Stimulated activated CD8-positive, alpha-beta memory T cell treated with anti-CD3 and anti-CD28 coated beads, Interleukin-7, amount 100 ng/mL, for 1 hour (primary cell): ENCODE data around the gene PCNX2.

ENCODE experiments used
- DNase-seq, 2 donors: peaks; one replicate each; pipeline ENCODE4 v3.0.0-alpha.2; 2020; ENCODE audit warnings: low read depth in 2 of 2

PCNX2 gene

DNA sequence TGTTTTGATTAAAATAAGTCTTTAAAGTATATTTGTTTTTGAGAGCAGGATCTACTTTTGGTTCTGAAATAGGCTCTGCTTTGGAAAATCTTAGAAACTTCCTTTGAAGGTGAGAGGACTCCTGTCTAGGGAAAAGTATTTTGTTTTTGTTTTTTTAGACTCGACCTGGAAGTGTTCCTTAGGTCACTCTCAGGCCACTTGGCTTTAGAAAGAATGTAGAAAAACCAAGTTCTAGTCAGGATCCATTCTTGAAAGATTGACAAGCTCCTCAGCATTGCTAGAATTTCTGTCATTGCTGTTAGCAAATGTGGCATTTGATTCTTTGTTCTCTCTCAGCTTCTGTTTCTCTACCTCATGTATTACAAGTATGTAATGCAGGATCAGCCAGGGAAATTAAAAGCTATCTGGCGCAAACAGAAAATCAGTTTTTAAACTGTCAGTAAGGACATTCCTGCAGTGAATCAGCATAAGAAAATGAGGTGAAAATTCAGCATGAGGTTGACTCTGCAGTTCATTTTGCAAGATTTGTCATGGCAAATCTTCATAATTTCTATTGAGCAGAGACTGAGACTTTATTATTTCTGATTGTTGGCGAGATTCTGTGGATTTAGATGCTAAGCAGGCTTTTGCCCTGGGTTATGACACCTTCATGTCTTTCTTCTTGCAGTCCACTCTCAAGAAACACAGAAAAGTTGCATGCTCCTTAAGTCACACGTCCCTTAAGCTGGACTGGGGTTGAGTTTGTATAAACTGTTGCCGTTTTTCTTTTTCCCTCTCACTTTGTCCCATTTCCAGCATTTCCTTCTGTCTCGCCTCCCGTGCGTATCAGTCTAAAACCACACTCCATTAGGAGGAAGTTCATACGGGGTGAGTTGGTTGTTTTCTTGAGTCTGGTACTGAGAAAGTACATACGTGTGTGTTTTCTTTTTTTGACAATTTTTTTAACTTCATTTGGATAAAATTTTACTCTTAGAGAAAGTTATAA is 332.5 kb downstream of the PCNX2 start:
- DNase-seq = no peak

DNA sequence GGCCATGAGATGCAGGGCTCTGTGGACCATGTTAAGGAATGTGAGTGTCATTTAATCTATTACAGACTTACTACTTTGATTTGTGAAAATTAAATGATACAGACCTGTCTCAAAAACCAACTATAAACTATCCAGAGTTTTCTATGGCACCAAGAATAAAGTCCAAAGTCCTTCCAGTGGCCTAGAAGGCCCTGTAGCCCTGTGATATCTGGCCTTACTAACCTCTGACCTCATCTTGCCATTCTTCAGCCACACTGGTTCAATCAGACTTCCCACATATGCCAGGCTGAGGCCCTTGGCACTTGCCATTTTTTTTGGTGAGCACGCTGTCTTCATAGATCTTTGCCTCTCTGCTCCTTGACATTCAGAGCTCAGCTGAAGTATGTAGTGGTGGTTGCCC is 337.5 kb downstream of the PCNX2 start:
- DNase-seq = no peak

DNA sequence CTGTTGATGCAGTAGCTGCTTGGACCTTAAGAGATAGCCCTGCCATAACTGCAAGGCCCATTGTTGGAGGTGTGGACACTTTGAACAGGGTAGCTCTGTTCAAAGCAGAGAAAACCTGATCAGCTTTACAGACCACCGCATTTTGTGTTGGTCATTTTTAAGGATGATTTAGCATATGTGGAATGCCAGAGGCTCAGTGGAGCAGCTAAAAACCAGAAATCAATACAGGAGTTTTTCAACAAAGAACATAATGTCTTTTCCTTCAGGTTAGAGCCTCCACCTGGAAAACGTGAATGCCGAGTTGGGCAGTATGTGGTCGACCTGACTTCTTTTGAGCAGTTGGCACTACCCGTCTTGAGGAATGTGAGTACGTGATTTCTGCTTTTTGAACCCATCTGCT is 339.4 kb downstream of the PCNX2 start:
- DNase-seq = no peak

DNA sequence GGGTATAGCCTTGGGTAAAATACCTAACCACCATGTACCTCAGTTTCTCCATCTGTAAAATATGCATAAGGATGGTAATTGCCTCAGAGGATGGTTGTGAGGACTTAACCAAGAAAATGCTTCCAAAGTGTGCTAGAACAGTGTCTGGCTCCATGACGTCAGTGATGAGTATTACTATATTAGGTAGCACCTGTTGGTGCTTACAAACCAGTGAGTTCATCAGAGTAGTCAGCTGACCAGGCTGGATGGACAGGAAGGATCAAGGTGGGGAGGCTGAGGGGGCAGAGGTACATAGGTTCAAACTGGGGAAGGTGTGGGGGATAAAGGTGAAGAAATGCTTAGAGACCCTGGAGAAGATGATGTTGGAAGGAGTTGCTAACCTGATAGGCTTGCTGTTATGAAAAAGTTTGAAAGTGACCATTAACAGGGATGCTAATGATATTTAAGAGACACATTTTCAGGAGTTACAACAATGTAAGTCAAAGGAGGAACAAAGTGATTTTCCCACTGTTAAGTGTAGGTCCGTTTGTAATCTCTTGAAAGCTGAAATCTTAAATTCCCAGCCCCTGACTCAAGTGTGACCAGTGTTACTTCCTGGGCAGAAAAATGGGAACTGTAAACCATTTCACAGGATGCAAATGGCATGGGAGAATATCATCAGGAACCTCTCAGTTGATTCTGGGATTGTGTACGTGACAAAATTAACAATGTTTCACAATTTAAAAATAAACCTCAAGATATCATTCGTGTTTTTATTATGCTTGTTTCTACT is 340.7 kb downstream of the PCNX2 start:
- no peak for DNase-seq

DNA sequence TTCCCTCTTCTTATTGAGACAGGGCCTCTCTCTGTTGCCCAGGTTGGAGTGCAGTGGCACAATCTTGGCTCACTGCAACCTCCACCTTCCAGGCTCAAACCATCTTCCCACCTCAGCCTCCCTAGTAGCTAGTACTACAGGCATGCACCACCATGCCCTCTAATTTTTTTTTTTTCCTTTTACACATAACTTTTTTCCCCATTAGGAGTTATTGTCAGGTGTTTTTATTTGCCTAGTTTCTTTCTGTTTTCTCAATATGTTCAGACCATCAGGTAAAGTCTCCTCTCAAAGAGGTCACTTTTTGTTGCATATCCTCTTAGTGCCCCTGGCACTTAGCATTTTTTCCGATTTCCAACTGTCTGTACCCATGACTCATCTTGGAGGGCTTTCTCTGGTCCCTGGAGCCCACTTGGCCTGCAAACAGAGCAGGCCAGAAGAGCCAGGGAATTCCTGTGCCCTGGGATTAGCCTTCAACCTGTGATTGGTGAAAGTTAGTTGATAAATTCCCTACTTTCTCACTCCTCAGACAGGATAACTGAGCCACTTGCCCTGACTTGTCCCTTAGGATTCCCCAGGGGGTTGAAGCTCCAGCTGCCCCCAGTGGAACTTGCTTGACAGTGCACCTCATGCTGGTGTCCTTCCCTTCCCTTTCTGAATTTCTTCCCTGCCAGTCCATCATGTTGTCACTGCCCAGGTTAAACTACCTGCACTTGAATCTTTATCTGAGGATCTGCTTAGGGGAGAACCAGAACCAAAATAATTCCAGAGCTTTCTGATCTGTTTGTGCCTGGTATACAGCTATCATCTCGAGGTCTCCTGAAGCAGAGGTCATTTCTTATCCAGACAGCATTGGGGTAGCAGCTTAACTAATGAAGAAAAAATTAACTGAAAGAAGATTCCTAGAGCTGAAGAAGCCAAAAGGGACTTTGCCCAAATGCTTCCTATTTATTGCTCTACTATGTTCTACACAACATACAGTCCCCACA is 342.7 kb downstream of the PCNX2 start:
- no peak for DNase-seq

DNA sequence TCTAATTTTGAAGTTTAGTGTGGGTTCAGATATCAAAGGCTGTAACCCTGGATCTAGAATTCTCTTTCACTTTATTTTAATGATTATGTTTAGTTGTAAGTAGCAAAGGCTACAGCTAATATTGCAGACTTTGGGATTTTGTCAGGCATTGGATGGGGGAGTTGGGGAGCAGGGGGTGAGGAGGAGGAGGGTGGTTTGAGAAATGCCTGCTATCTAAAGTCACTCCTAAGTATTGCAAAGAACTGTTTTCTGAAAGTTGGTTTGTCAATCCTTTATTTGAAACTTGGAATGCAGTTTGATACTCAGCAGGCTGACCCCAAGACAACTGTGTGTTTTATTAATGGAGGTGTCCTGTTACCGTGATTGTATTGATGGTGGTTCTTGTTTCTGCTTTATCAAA is 343.9 kb downstream of the PCNX2 start:
- DNase-seq = no peak

DNA sequence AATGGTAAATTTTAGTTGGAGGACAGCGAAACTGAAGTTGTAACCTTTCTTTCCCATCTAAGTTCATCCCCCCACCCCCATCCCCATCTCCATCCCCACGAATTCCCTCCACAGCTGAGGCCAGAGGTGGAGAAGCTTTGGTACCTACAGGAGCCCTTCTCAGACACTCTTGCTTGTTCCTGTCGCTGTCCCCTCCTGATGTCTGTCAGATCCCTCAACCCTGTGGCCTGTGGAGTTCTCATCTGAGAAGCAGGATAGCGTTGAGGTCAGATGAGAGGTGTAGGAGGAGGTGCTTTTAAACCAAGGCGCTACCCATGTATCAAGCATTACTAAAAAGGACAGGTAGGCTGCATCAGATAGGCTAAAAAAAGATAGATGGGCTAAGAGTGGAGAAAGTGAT is 344.3 kb downstream of the PCNX2 start:
- no peak for DNase-seq

DNA sequence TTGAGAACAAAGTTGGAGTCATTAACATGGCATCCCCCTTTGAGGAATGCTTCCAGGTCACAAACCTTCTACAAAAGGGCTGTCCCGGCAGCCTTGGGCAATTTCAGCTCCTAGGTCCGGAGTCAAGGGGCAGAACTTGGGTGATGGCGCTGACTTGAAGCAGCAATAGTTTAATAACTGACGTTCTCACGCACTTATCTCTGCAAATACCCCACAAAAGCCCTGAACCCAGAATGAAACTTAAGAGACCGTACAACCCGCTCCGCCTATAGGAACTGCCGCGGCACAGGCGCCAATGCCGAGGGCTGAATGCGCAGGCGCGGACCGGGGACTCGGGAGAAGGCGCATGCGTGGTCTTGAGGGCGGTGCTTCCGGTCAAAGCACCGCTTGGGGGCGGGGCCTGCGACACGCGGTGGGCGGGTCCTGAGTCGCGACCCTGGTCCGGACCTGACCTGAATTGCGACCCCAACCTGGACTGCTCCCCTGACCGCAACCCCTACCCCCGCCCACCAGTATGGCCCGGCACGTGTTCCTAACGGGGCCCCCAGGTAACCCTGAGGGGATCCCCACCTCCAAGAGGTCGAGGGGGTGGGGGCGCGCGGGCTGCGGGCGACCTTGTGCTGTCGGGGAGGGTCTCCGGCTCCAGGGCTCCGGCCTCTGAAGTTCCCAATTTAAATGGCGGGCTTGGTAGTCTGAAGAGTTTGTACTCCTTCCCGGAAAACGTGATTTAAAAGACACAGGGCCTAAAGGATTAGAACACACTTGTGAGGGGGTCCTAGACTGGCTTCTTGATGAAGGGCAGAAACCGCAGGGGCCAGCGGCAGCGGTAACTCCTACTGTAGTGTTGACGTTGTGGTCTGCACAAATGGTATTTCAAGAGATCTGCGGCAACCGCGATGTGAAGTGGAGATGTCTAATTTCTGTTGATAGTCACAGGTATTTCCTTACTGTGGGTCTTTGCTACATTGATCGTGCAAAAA is 345.0 kb downstream of the PCNX2 start, which contains the start of gene NTPCR:
Gene NTPCR (plus strand): TSS at position 415 of the 980 bp plus-strand sequence. CDS start 100 bp downstream, at position 515.
- peak; percentile 91 to 97 for DNase-seq

DNA sequence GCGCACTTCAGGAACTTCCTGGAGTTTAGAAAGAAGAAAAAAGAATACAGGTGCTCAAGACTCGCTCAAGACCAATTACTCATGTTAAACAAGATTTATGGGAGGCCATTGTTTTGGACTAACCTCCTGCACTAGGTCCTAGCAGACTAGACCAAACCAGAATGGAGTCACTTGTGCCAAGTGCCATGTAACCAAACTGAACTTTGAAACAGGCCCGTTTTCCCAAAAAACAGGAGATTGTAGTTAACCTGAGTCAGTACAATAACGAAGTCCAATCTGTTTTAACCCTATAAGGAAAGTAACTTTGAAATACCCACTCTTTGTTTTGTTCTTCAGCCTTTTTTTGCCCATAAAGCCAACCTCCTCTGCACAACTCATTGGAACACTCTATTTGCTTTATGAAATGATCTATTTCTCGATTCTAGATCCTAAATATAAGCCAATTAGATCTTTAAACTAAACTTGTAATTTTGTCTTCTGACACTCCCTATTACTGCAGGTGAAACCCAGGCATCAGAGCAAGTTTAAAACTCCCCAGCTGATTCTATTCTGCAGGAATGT is 345.8 kb downstream of the PCNX2 start:
- no peak for DNase-seq

DNA sequence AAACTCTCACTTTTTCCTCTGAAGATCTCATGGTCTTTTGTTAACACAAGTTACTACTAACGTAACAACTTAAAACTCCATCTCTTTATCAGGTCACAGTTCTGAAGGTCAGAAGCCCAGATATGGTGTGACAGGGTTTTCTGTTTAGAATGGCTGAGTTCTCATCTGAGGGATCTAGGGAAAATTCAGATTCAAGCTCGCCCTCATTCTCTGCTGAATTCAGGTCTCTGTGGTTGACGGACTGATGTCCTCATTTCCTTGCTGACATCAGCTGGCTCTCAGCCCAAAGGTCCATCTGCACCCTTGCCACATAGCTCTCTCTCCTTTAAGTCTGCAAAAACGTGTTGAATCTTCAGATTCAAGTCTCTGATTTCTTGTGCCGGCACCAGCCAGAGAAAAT is 351.2 kb downstream of the PCNX2 start:
- no peak for DNase-seq

DNA sequence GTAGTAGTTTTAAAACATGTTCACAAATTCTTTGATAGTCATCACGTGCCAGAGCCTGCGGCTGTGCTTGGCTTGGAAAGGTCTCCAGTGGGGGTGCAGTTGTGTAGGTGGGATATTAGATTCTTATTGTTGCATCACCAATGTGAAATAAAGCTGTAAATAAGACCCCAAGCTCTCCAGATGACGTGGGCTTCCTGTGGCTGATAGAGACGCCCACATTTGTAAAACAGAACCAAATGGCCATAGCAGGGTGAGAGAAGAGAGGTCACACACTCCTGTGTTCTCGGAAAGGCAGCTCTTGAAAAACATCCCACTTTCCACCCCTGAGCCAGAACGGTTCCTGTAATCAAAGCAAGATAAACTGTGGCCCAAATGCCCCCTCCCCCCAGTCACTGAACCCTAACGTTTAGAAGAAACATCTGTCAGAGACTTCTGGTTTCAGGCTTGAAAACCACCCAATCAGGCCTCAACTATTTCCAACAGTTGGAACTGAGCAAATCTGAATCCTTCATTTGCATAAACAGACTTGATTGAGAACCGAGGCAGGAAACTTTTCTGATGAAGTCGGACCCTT is 351.8 kb downstream of the PCNX2 start:
- DNase-seq = no peak

DNA sequence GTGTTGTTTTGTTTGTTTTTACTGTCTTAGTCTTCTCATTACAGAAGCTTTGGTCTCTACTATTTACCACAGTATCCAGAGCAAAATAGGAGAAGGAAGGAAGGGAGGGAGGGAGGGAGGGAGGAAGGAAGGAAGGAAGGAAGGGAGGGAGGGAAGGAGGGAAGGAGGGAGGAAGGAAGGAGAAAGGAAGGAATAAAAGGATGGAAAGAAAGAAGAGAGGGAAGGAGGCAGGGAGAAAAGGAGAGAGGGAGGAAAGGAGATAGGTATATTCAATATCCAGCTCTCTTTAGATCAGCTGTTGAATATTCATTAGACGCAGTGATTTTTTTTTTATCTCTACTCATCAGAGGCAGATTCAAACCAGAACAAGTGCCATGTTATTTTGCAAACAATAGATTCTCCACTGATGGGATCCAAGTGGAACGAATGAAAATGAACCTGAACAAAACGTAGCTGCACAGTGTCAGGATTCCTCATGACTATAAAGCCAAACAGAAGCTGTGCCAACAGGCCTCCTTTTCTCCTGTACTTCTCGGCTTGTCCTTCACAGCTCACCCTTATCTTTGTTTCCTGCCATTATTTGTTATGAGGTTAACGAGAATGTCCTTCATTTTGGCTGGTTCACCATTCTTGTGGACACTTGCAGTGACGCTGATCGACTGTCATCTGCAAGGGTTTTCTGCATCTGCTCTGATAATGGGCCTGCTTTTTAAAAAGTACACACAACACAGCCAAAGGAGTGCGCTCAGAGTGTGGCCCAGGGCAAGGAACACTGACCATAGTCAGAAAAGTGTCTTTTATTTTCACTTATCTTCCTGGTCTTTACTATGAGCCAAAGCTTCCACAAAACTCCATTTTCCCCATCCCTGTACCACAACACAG is 352.9 kb downstream of the PCNX2 start:
- no peak for DNase-seq

DNA sequence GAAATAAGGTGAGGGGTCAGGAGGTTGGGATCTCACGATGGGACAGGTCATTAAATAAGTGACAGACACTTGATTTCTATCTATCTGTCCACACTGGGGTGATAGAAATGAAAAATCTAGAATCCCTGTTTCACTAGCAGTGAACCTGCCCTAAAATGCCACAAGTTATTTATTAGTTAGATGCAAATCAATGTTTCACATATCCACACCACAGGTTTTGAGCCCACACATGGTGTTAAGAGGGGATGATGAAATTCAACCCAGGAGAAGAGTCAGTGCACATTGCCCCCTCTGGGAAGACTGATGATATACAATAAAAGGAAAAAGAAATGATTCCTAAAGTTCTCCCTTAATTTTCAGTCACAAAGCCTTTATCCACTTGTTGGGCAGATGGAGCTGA is 355.3 kb downstream of the PCNX2 start:
- DNase-seq = no peak

DNA sequence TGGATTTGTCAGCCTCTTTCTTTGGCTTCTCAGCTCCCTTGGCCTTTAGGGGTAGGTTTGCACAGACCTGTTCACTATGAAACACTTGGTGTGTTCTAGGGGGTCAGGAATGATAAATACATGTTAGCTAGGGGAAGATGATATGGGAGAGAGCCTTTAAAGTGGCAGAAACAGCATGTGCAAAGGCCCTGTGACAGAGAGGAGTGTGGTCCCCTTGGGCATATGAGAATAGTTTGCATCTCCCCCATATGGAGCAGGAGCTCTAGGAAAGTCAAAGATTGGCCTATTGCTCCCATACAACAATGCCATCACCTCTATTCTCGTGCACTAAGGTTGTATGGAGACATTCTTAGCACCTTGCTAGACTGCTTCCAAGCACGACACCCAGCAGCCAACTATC is 355.8 kb downstream of the PCNX2 start:
- DNase-seq = no peak

DNA sequence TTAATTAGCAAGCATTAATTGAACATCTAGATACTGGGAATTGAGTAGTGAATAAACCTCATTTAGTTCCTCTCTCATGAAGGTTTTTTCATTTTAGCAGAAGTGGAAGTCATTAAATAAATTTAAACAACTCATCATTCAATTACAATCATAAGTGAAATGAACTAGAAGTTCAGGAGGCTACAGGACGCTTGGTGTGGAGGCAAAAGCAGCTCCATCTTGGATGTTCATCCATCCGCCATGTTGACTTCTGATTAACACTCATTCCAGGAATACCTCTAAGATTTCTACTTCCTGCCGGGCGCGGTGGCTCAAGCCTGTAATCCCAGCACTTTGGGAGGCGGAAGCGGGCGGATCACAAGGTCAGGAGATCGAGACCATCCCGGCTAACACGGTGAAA is 356.6 kb downstream of the PCNX2 start:
- DNase-seq = no peak

DNA sequence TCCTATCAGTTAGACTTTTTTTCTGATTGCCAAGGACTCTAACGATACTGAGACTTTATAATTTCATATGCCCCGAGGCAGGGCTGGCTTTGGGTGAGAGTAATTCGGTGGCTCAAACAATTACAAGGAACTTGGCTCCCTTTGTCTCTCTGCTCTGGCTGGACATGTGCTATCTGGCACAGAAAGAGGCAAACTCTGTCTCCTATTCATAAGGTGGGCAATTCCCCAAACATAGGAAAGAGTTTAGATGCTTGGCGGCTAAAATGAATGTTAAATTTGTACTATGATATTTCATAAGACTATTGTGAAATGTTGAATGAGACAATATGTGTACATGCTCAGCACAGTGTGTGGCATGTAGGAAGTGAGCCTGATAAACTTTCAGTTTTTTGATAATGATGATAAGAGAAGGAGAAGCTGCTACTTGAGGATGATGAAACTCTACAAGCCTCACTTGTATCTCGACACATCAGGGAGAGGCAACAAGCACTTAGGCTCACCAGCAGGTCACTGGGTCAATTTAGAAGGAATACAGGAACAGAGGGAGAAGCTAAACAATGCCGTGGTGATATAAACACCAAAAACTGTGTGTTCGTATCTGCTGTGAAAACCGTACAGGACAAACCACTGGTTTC is 357.7 kb downstream of the PCNX2 start:
- no peak for DNase-seq

DNA sequence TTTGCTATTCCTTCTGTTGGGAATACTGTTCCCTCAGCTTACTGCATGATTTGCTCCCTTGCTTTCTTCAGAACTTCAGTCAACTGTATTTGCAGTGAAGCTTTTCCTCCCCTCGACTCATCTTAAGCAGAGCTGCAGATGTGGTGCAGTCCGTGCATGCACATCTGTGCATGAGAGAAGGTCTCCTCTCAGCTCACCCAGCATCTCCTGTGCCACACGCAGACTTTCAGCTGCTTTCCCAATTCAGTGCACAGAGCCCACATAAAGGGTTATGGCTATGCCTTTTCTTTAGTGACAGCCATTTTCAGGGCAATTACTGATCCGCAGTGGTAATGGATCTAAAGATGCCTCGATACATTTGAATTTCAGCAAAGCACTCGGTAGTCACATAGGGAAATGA is 358.6 kb downstream of the PCNX2 start:
- no peak for DNase-seq
